Sigmoid colon (tissue), 4 donors: ENCODE results near the gene SAT1.

Experiments used
- EP300 ChIP-seq, 4 donors: sonication (generic); formaldehyde crosslinking; IDR thresholded peaks; one replicate each; pipeline ENCODE4 v1.6.1; 2017; ENCODE audit warnings: antibody characterized with exemption in 4 of 4
- POLR2A ChIP-seq, 2 donors: fragments of 450-650 bp; IDR thresholded peaks; one replicate each; pipeline ENCODE4 v1.6.1; 2016; ENCODE audit warnings: antibody characterized with exemption in 2 of 2, mild to moderate bottlenecking in 2 of 2, moderate library complexity in 2 of 2
- POLR2AphosphoS5 ChIP-seq, 4 donors: sonication (generic); formaldehyde crosslinking; IDR thresholded peaks; one replicate each; pipeline ENCODE4 v1.6.1; 2017; ENCODE audit warnings: antibody characterized with exemption in 4 of 4
- TF ChIP-seq, protein P1 (sequence below), 4 experiments: fragments of 450-650 bp in 3 of 4; fragments of 200-600 bp in 1 of 4; IDR thresholded peaks; one replicate each; pipeline ENCODE4 v1.5.1; 2016 to 2019; ENCODE audit warnings: antibody characterized with exemption in 4 of 4, mild to moderate bottlenecking in 3 of 4, moderate library complexity in 2 of 4

- no peak for TF ChIP-seq POLR2A (IDR thresholded peaks at IDR 0.05)
- TF ChIP-seq, protein P1, sequence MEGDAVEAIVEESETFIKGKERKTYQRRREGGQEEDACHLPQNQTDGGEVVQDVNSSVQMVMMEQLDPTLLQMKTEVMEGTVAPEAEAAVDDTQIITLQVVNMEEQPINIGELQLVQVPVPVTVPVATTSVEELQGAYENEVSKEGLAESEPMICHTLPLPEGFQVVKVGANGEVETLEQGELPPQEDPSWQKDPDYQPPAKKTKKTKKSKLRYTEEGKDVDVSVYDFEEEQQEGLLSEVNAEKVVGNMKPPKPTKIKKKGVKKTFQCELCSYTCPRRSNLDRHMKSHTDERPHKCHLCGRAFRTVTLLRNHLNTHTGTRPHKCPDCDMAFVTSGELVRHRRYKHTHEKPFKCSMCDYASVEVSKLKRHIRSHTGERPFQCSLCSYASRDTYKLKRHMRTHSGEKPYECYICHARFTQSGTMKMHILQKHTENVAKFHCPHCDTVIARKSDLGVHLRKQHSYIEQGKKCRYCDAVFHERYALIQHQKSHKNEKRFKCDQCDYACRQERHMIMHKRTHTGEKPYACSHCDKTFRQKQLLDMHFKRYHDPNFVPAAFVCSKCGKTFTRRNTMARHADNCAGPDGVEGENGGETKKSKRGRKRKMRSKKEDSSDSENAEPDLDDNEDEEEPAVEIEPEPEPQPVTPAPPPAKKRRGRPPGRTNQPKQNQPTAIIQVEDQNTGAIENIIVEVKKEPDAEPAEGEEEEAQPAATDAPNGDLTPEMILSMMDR (IDR thresholded peaks at IDR 0.05) = no peak
- TF ChIP-seq EP300 (IDR thresholded peaks at IDR 0.05) = no peak
- no peak for TF ChIP-seq POLR2AphosphoS5 (IDR thresholded peaks at IDR 0.05)
Measured at GRCh38 chrX:23820235-23820782, 37.3 kb downstream of the SAT1 start.
